GM03348 (cell line): ENCODE results near the gene CDRT4.
"Not testable (repeated sequence)": the region's sequence is repeated elsewhere in the genome, so short reads cannot be mapped to it uniquely, and the experiment has no call there.

Source experiments
- DNase-seq: peaks from one replicate; pipeline ENCODE4 v3.0.0; 2012; ENCODE audit warnings: low spot score

CDRT4 gene

DNA sequence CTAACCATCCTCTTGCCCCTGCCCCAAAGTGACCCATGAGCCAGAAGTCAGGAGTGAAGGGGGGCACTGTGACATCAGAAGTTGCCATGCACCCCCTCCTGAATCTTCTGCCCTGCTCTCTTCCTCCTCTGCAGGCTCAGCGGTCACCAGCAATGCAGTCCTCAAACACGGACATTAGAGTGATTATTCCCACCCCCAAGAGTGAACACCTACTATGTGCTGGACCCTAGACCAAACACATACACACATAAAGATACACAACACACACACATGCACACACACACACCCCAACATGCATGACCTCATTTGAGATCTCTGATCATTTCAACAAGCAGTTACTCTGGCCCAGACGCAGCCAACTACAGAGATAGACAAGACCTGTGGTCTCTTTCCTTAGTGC, at the start of gene CDRT4:
CDRT4 (minus strand) TSS at position 30 of the 400 bp plus-strand sequence. CDS start 27,383 bp downstream, outside the sequence.
- no peak for DNase-seq

DNA sequence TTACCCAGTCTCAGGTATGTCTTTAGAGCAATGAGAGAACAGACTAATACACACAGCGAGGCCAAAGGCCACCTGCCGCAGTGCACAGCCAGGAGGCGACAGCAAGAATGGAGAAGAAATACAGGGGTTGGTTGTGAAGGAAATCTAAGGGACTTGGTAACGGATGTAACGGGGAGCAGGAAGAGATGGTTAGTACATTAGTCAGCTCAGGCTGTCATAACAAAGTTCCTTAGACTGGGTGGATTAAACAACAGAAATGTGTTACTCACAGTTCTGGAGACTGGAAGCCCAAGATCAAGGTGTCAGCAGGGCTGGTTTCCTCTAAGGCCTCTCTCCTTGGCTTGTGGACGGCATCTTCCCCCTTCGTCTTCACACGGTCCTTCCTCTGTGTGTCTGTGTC, 48.7 kb upstream of the CDRT4 start:
- DNase-seq, result no peak

DNA sequence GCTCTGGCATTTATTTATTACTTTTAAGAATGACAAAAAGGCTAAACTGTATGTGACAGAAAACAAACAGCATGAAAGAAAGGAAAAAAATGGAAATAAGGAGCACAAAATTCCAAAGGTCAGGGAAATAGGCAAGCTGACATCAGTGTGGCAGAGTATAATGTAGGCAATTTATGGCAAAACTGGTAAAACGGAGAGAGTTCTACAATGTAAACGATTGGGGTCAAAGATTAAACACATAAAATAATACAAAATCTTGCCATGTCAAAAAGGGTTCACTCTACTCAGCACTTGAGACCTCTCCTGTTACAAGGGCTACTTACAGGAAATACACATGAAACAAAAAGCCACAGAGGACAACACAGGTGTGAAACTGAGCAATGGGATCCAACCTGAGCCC, 47.0 kb upstream of the CDRT4 start:
- DNase-seq, result no peak

DNA sequence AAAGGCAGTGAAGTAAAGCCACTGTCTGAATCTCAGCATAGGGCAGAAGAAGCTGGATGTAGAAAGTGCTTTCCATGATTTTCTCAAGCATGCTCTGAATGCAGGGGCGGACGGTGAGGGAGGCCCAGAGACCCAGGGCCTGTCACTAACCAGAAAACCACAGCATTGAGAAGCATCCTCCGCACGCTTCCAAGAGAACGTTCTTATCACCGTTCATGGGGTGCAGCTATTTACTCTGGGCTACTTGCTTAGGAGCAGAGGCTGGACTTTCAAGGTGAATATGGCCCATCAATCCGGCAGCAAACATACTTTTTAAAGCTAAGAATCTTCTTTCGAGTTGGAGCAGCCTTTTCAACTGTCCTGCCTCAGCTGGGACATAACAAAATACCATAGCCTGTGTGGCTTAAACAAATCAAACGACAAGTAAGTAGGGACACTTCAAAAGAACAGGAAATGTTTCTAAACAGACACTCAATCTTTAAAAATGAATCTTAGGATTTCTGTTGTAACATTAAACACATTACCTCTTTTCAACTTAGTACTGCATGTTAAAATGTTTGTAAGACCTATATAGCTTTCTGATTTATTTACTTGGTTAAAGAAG, 46.5 kb upstream of the CDRT4 start:
- DNase-seq, result no peak

DNA sequence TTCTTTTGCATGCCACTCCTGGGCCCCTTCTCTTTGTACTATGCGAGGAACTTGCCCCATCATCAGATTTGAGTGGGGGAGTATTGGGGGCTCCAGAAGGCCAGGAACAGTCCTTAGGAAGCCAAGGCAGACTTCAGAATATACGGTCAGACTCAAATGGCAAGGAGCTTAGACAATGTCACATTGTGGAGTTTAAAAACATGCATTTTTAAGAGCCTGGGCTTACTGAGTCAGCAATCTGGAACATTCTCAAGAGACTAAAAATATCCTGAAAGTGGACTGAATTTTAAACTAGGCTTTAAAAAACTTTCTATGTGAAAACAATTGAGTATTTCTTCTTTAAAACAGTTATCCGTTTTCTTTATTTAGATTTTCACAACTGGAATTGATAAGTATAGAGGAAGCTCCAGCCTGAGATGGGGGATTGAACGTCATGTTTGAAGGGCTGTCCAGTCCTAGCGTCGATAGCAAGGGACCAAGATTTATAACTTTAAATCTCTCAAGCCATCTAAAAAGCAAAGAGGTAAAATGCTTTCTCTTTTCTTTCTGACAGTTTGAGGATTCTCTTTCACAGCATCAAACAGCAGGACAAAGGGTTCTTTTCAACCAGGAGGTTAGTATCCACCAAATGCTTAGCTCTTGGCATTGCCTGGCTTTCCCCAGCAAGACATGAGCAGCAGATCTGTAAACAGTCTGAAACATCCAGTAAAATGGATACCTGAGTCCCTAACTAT, 45.8 kb upstream of the CDRT4 start:
- DNase-seq, result peak; percentile 43

DNA sequence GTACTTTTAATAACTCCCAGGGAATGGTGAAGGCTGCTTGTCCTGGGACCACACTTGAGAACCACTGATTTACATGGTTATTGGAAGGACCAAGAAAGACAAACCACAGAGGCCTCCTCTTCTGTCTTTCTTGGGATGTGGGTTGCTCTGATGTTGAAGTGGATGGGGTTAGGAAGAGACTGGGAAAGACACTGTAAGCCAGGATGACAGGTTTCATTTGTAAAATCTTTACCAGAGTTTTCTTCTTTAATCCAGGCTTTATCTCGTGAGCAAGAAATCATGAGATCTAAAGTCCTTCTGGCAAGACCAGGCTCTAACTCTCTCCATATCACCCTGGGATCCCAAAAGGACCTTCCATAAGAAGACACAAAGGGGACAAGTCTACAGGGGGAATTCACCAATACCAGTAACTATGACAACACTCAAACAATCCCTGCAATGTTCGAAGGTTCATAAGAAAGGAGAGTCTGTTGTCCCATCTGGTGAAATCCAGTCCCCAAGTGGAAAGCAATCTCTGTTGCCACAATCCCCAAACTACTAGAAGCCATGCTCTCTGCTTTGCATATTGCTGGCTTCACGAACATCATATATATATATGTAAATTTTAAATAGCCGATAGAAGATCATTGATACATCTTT, 44.8 kb upstream of the CDRT4 start:
- no peak for DNase-seq

DNA sequence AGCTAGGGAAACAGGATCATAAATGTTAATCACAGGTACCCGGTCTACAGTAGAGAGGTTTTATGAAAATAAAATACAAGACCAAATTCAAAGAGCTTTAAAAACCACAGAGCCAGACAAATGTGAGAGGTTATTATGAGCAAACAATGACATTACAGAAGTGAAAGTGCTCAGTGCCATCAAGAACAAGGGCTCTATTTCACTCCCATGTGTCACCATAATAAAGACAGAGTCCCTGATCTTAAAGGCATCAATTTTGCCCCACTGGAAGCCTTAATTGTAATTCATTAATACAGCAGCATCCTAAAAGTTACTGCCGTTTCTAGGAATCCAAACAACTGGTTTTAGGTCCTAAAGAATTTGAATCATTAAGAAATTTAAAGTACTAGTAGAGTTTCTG, 43.7 kb upstream of the CDRT4 start:
- no peak for DNase-seq

DNA sequence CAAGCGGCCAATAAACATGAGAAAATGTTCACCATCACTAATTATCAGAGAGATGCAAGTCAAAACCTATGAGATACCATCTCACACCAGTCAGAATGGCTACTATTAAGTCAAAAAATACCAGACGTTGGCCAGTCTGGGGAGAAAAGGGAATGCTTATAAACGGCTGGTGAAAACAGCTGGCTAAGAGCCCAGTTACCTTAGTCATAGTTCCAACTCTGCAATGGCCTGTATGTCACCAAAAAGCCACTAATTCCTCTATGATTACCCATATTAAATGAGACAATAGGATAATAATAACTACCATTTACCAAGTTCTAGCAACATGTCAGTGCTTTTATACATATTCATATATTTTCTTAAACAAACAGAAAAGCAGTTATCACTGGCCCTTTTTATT, 42.9 kb upstream of the CDRT4 start:
- peak; percentile 47 for DNase-seq

DNA sequence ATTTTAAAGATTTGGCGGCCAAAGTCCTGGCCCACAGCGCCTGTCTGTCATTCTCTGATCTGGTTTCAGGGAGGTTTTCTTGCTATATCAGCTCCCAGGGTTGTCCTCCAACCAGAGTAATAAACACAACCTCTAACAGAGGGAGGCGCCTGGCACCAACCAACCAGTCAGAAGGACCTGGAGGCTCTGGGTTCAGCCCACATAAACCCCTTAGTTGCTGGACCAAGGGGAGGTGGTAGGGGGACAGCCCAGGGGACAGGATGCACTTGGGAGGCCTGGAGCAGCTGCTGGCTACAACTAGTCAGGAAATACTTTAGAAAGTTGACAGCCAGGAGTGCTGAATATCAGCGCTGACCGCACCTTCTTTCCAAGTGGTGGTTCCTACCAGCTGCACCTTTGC, 41.7 kb upstream of the CDRT4 start:
- no peak for DNase-seq

DNA sequence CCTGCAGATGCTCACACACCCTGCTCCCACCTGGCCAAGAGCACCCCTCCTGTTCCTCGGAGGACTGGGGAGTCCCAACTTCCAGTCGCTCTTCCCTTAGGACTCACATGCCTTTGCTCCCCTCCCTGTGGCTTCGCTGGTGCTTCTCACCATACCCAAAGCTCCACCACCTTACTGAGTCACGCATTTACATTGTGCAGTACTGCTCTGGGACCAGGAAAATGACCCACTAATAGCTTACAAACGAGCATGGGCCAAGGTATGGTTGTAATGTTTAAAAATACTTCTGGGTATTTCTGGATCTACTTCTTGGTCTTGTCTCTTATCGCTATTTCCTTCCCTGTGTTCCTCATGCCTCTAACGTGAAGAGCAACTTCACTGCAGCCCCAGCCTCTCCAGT, 41.0 kb upstream of the CDRT4 start:
- DNase-seq, result no peak

DNA sequence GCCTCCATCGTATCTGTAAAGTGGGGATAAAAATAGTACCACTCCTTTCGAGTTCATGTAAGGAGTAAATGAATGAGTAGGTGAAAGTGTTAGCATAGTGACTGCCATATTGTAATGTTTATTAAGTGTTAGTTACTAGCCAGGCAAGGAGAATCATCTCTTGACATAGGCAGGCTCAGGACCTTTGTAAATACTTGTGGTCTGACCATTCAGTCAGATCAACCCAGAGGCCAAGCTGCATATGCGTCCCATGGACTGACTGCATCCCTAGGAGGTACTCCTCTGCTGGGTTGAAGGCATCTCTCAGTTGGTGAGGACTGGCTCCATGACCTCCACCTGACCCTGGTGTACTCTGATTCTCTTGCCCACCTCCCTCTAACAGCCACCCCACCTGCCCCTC, 40.5 kb upstream of the CDRT4 start:
- no peak for DNase-seq

DNA sequence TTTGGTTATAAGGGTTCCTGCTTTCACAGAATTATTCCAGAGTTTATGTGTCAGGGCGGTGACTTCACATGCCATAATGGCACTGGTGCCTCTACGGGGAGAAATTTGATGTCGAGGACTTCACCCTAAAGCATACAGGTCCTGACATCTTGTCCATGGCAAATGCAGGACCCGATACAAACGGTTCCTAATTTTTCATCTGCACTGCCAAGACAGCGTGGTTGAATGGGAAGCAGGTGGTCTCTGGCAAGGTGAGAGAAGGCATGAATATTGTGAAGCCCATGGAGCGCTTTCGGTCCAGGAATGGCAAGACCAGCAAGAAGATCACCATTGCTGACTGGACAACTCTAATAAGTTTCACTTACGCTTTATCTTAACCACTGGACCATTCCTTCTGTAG, 39.6 kb upstream of the CDRT4 start:
- DNase-seq, result no peak

DNA sequence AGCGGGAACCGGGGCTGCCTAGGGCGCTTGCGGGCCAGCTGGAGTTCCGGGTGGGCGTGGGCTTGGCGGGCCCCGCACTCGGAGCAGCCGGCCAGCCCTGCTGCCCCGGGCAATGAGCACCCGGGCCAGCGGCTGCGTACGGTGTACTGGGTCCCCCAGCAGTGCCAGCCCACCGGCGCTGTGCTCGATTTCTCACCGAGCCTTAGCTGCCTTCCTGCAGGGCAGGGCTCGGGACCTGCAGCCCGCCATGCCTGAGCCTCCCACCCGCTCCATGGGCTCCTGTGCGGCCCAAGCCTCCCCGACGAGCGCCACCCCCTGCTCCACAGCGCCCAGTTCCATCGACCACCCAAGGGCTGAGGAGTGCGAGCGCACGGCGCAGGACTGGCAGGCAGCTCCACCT, 38.3 kb upstream of the CDRT4 start:
- not testable (repeated sequence) for DNase-seq

DNA sequence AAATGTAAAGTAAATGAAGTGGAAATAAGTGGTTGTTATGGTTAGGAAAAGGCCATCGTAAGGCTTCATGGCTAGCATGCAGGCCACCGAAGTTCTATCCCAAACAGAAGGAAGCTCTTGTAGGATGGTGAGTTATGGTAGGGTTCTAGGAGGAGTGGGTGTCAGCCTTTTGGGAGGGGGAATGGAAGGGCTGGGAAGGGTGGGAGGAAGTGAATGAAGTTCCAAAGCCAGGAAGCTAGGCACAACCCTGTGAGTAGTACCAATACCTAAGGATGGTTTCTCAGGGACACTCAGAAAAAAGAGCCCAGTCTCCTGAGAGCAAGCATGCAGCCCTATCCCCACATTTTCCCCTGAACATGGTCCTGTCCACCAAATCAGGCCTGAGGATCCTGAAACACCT, 36.3 kb upstream of the CDRT4 start:
- DNase-seq, result no peak

DNA sequence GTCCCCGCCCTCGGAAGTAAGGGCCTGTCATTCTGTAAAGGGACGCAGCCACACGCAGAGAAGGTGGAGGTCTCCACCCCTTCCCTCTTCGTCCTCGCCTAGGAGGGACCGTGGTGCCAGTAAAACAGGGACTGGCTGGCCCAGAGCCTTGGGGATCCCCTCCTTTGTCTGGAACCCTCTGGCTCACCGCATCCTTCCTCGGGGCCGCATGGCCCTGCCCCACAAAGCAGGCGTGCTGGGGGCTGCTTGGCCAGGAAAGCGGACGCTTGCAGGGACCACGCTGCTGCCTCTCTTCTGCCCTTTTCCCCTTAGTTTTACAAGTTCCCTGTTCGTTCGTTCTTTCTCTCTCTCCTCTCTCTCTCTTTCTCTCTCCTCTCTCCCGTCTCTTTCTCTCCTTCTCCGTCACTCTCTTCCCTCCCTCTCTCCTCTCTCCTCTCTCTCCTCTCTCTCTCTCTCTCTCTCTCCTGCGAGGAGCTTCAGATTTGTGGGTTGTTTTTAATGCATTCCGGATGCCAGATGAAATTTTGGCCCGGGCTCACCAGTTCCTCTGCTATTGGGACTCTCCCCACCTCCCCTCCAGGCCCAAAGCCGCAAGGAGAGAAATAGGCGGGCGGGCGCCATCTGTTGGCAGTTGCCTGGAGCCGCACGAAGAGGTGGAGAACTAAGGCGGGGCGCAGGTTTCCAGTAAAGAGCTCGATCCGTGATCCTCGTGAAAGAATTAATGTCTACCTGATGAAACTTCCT, 35.1 kb upstream of the CDRT4 start:
- peak; percentile 95 for DNase-seq

DNA sequence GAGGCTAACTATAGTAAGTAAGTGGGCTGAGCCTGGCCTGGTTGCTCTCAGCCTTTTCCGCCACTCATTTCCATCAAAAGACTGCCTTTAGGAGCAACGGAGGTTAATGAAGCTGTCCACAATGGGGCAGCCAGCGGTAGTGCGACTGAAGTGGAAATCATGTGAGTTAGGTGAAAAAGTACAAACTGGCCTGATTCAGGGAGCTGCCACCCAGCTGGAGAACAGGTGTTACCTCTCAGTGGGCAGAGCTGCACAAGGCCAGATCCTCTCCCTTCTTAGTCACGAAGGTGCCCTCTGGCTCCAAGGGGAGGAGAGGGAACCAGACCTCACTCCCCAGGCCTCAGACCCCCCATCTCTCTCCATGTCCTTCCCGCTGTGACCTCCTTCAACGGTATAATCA, 34.4 kb upstream of the CDRT4 start:
- no peak for DNase-seq

DNA sequence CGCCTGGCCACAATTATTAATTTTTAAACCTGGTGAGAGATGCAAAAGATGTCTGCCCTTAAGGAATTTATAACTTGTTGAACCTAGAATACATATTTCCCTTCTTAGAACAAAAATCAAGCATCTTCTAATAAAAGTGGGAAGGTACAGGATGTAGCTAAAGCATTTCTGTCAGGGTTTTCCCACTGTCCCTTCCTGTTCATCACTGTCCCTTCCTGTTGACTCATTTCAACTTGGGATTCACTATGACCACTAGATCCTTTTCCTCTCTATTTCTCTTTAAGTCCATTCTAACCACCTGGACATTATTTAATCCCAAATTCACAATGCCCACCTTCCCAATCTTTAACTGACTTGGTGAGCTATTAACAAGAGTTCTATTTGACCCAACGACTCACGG, 33.9 kb upstream of the CDRT4 start:
- DNase-seq, result no peak

DNA sequence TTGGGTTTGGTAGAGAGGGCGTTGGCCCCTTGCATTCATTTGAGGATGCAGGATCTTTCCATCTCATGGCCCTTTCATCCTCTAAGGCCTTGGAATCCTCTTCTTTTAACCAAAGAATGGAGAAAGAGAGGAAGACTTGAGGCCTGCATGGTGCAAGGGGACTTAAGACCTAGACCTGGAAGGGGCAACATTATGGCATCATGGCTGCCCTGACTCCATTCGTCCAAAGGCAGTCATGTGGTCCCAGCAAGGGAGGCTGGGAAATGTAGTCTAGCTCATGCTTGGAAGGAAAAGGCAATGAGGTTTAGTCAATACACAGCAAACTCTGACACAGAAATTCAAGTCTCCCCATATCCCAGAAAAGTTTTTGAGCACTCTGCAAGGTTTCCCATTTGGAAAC, 30.7 kb upstream of the CDRT4 start:
- DNase-seq, result no peak

DNA sequence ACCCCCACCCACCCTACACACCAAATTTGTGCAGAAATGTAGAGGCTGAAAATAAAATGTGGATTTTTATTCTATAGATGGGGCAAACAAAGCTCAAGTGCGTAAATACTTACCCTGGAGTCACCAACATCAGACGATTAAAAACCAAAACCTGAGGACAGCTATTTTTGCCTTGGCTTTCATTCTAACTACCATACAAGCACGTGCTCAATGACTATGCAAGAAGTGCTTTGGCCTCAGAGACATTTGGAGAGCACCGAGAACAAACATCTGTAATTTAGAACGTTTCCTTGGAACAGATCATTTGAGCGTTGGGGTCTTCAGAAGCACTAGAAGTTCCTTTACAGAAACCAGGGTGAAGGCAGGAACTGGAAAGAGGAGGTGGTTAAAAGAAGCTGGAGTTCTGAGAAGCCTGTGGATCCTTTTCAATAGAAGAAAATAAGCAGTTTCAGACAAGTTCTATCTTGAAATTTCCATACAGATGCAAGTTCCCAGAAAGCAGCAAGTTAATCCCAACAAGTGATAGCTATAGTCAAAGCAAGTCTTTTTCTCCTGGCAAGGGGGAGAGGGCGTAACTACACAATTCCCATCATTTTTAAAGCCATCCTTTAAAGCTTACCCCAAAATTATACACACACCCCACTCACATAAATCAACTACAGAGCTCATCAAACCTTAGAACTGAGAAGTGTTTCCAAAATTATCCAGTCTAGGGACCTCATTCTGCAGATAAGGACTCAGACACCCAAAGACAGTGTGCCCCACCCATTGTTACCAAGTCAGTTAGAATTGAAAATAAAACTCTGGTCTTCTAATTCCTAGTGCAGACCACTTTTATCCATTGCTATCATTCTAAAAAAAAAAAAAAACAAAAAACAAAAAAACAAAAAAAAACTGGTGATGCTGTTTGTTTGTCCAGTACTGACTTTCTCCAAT, 29.6 kb upstream of the CDRT4 start:
- no peak for DNase-seq

DNA sequence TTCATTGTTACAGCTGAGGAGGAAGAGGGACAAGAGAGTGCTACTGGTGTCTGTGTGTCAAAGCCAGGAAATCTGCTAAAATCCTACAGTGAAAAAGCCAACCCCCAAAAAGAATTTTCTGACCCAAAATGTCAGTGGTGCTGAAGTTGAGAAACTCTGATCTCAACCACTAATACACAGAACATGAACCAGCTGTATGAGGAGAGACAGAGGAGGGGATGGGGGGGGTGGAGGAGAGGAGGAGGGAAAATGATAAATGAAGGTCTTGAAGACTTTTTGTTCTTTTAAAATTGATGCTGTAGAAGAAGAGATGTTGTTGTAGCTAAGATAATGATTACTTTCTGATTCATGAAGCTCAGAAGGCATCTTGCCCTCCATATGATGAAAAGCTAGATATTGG, 27.4 kb upstream of the CDRT4 start:
- DNase-seq, result no peak

DNA sequence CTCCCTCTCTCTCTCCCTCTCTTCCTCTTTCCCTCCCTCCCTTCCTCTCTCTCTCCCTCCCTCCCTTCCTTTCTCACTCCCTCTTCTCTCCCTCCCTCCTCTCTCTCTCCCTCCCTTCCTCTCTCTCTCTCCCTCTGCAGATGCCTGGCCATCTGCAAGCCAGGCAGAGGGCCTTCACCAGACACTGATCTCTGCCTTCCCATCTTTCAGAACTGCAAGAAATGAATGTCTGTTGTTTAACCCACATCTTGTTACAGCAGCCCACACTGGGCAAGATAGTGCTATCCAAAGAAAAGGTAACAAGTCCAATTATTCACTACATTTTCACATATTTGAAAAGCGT, 26.2 kb upstream of the CDRT4 start:
- DNase-seq, result no peak
